Measurements from ENCODE around the gene SPEM1. TPM values are rescaled to one million over a fixed set of nuclear protein-coding genes. Genes with fewer than 3 reads are reported as not detected.

The SPEM1 gene
- total RNA-seq, 3 donors from 2014 or later (not counting 1 experiment from before 2014, with no cell fraction given), result not detected

GRCh38 chr17:7466639-7467341 is 46.7 kb downstream of the SPEM1 start:
- peak in 2 of 3 donors; percentile 13 to 17 for ATAC-seq
- WGBS (ENCODE audit: insufficient coverage), result 85% methylated on average over 16 of the region's 16 CpGs
- TF ChIP-seq CTCF (IDR thresholded peaks at IDR 0.05), result no peak
- Mint-ChIP-seq H3K9me3 (no peaks in the 10 kb centered on the region), H3K27ac (peak overlapping the region; percentile 46 to 82), H3K27me3 (ENCODE audit: low read depth in 2 of 2) (no peaks in the 10 kb centered on the region), H3K4me1 (peaks cover 13 to 31% of the 10 kb centered on the region in 2 donors), H3K4me3 (no peak overlapping the region), H3K36me3 (no peaks in the 10 kb centered on the region)
- Histone ChIP-seq H3K4me1 (ENCODE audit: control insufficient read depth, insufficient read depth, low read length) (peaks cover 19% of the 10 kb centered on the region), H3K4me3 (ENCODE audit: low read length) (no peak overlapping the region), H3K36me3 (ENCODE audit: control insufficient read depth, insufficient read depth, low read length) (peaks cover 35% of the 10 kb centered on the region), H3K27me3 (ENCODE audit: control insufficient read depth, insufficient read depth, low read length) (no peaks in the 10 kb centered on the region), H3K27ac (ENCODE audit: low read length) (no peak overlapping the region), H3K9me3 (ENCODE audit: control insufficient read depth, insufficient read depth, low read length) (no peaks in the 10 kb centered on the region)
- DNase-seq, result no peak
- intact Hi-C loops (cut with micrococcal nuclease), result no loop called here

- DNase-seq (no peak), ATAC-seq (no peak)
- Mint-ChIP-seq H3K27me3 (ENCODE audit: low read depth in 2 of 2) (no peaks in the 10 kb centered on the region), H3K9me3 (no peaks in the 10 kb centered on the region), H3K36me3 (no peaks in the 10 kb centered on the region), H3K27ac (peak overlapping the region; percentile 18 to 82), H3K4me3 (no peak overlapping the region), H3K4me1 (peaks cover 17 to 36% of the 10 kb centered on the region in 2 donors)
- peaks cover 26% of the 10 kb centered on the region for H3K4me1 ChIP-seq (ENCODE audit: control insufficient read depth, insufficient read depth, low read length)
- 89% methylated on average over 3 of the region's 3 CpGs for WGBS (ENCODE audit: insufficient coverage)
- H3K27me3 ChIP-seq (ENCODE audit: control insufficient read depth, insufficient read depth, low read length), result no peaks in the 10 kb centered on the region
- TF ChIP-seq CTCF (IDR thresholded peaks at IDR 0.05), result no peak
- peaks cover 30% of the 10 kb centered on the region for H3K36me3 ChIP-seq (ENCODE audit: control insufficient read depth, insufficient read depth, low read length)
- H3K4me3 ChIP-seq (ENCODE audit: low read length), result no peak overlapping the region
- H3K27ac ChIP-seq (ENCODE audit: low read length), result no peak overlapping the region
- no peaks in the 10 kb centered on the region for H3K9me3 ChIP-seq (ENCODE audit: control insufficient read depth, insufficient read depth, low read length)
- intact Hi-C loops (cut with micrococcal nuclease), result no loop called here
These were observed 47.4 kb downstream of the SPEM1 start for GRCh38 chr17:7467498-7467897.

- no peak overlapping the region for H3K4me3 ChIP-seq (ENCODE audit: low read length)
- Mint-ChIP-seq H3K27ac (peak overlapping the region; percentile 18 to 33), H3K4me3 (no peak overlapping the region), H3K36me3 (no peaks in the 10 kb centered on the region), H3K4me1 (peaks cover 17 to 36% of the 10 kb centered on the region in 2 donors), H3K27me3 (ENCODE audit: low read depth in 2 of 2) (no peaks in the 10 kb centered on the region), H3K9me3 (no peaks in the 10 kb centered on the region)
- ATAC-seq, result no peak
- H3K36me3 ChIP-seq (ENCODE audit: control insufficient read depth, insufficient read depth, low read length), result peaks cover 22% of the 10 kb centered on the region
- peaks cover 26% of the 10 kb centered on the region for H3K4me1 ChIP-seq (ENCODE audit: control insufficient read depth, insufficient read depth, low read length)
- H3K27ac ChIP-seq (ENCODE audit: low read length), result no peak overlapping the region
- WGBS (ENCODE audit: insufficient coverage), result 98% methylated on average over 11 of the region's 11 CpGs
- TF ChIP-seq CTCF (IDR thresholded peaks at IDR 0.05), result no peak
- intact Hi-C loops (cut with micrococcal nuclease), result no loop called here
- DNase-seq, result no peak
- H3K27me3 ChIP-seq (ENCODE audit: control insufficient read depth, insufficient read depth, low read length), result no peaks in the 10 kb centered on the region
- no peaks in the 10 kb centered on the region for H3K9me3 ChIP-seq (ENCODE audit: control insufficient read depth, insufficient read depth, low read length)
These were observed 48.2 kb downstream of the SPEM1 start for GRCh38 chr17:7468290-7468689.
